ENCODE data around the gene FILIP1. TPM values are rescaled to one million over a fixed set of nuclear protein-coding genes. Genes with fewer than 3 reads are reported as not detected.

Gene FILIP1
- total and polyA plus RNA-seq, 2 of the 4 experiments (the other 2 are of a cell fraction) = under 0.01 to 0.03 TPM

- H3K9me3 ChIP-seq (ENCODE audit: control insufficient read depth, insufficient read depth, low read length) = no peaks in the 10 kb centered on the region
- H3K18ac ChIP-seq (ENCODE audit: low read depth, low read length) = no peak overlapping the region
- H3K4me1 ChIP-seq (ENCODE audit: control insufficient read depth, insufficient read depth, low read length) = no peaks in the 10 kb centered on the region
- H2AK9ac ChIP-seq (replicated peaks; ENCODE audit: low read depth, low read length, poor library complexity) = no peak overlapping the region
- peaks cover 1% of the 10 kb centered on the region; the same call in 1 of the 2 replicates for H3K27me3 ChIP-seq (ENCODE audit: control insufficient read depth, insufficient read depth, low read length)
- H3K4me2 ChIP-seq (ENCODE audit: low read depth, low read length) = no peak overlapping the region
- in situ Hi-C loops (cut with MboI; ENCODE audit: low sequenced_read_pairs) = no loop called here
- no peak overlapping the region for H3K27ac ChIP-seq (ENCODE audit: insufficient read depth, low read length)
- H4K8ac ChIP-seq (ENCODE audit: low read depth in 2 of 2, low read length in 2 of 2) = no peak overlapping the region
- H2AK5ac ChIP-seq (ENCODE audit: low read depth, low read length) = no peak overlapping the region
- no peak overlapping the region for H2BK15ac ChIP-seq (ENCODE audit: low read depth, low read length)
- no peak overlapping the region for H3K56ac ChIP-seq (ENCODE audit: extremely low read depth, insufficient read depth, low read length)
- no peak overlapping the region for H2BK5ac ChIP-seq (ENCODE audit: low read depth, low read length, poor library complexity, severe bottlenecking)
- POLR2A ChIA-PET (ENCODE audit: unreplicated experiment) = no interaction called here
- no TSS peak for BruUV-seq (replicated peaks)
- dilution Hi-C loops (cut with HindIII; ENCODE audit: low sequenced_read_pairs, unreplicated experiment) = no loop called here
- H3K9ac ChIP-seq (ENCODE audit: low read depth, low read length) = no peak overlapping the region
- no peak for ATAC-seq (ENCODE audit: low read depth)
- CTCF ChIA-PET = interaction anchor here (0.6 to 0.9 kb wide), 3 partner anchors 11 to 157 kb away, joined by 3 to 4 read pairs (median 3); no protein-coding TSS in a partner anchor
- H3K9me1 ChIP-seq (ENCODE audit: insufficient read depth, low read length) = 0 out of 2 replicates have a peak, but pooled peaks cover 4% of the 10 kb centered on the region
- H3K4ac ChIP-seq (ENCODE audit: low read depth, low read length) = no peak overlapping the region
- no CpG with 5 or more reads among the region's 2 CpGs for WGBS, 2 experiments (ENCODE audit: extremely low coverage in 2 of 2, insufficient read length in 1 of 2)
- H3K36me3 ChIP-seq (ENCODE audit: control insufficient read depth, insufficient read depth, low read length) = no peaks in the 10 kb centered on the region
- no peak overlapping the region for H3K23ac ChIP-seq (ENCODE audit: low read depth, low read length)
- no peak overlapping the region for H4K91ac ChIP-seq (ENCODE audit: insufficient read depth, low read depth, low read length)
- no peak overlapping the region for H4K5ac ChIP-seq (ENCODE audit: low read depth, low read length)
- H3K79me1 ChIP-seq (ENCODE audit: low read depth in 1 of 2, low read length in 2 of 2) = no peaks in the 10 kb centered on the region
- H2AFZ ChIP-seq (replicated peaks; ENCODE audit: low read length, poor library complexity) = no peak overlapping the region
- H2BK120ac ChIP-seq (ENCODE audit: low read depth, low read length) = no peak overlapping the region
- no peak overlapping the region for H3K4me3 ChIP-seq (ENCODE audit: insufficient read depth, low read depth, low read length)
- no peak overlapping the region for H3K14ac ChIP-seq (replicated peaks; ENCODE audit: low read depth, low read length)
- DNase-seq = no peak
- intact Hi-C loops (cut with micrococcal nuclease) = no loop called here
- H4K20me1 ChIP-seq (ENCODE audit: insufficient read depth, low read length) = no peaks in the 10 kb centered on the region
- TF ChIP-seq, protein P1, sequence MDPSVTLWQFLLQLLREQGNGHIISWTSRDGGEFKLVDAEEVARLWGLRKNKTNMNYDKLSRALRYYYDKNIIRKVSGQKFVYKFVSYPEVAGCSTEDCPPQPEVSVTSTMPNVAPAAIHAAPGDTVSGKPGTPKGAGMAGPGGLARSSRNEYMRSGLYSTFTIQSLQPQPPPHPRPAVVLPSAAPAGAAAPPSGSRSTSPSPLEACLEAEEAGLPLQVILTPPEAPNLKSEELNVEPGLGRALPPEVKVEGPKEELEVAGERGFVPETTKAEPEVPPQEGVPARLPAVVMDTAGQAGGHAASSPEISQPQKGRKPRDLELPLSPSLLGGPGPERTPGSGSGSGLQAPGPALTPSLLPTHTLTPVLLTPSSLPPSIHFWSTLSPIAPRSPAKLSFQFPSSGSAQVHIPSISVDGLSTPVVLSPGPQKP (IDR thresholded peaks at IDR 0.05; ENCODE audit: borderline replicate concordance, low read depth, low read length) = no peak
- no peak for TF ChIP-seq MAZ (IDR thresholded peaks at IDR 0.05; ENCODE audit: borderline replicate concordance, low read depth, low read length)
- TF ChIP-seq, protein P2, sequence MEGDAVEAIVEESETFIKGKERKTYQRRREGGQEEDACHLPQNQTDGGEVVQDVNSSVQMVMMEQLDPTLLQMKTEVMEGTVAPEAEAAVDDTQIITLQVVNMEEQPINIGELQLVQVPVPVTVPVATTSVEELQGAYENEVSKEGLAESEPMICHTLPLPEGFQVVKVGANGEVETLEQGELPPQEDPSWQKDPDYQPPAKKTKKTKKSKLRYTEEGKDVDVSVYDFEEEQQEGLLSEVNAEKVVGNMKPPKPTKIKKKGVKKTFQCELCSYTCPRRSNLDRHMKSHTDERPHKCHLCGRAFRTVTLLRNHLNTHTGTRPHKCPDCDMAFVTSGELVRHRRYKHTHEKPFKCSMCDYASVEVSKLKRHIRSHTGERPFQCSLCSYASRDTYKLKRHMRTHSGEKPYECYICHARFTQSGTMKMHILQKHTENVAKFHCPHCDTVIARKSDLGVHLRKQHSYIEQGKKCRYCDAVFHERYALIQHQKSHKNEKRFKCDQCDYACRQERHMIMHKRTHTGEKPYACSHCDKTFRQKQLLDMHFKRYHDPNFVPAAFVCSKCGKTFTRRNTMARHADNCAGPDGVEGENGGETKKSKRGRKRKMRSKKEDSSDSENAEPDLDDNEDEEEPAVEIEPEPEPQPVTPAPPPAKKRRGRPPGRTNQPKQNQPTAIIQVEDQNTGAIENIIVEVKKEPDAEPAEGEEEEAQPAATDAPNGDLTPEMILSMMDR (conservative IDR thresholded peaks at IDR 0.05; ENCODE audit: low read depth, low read length) = no peak
- no peak for TF ChIP-seq FOS (IDR thresholded peaks at IDR 0.05; ENCODE audit: low read depth, low read length)
- no peak for TF ChIP-seq POLR2A (IDR thresholded peaks at IDR 0.05; ENCODE audit: low read depth, low read length)
- no peak for TF ChIP-seq MXI1 (IDR thresholded peaks at IDR 0.05; ENCODE audit: borderline replicate concordance, low read depth, low read length)
- TF ChIP-seq SMC3 (IDR thresholded peaks at IDR 0.05; ENCODE audit: low read depth, low read length) = no peak
- TF ChIP-seq CHD1 (IDR thresholded peaks at IDR 0.05; ENCODE audit: low read depth, low read length) = no peak
- no peak for TF ChIP-seq RAD21 (IDR thresholded peaks at IDR 0.05; ENCODE audit: low read length)
- TF ChIP-seq USF2 (IDR thresholded peaks at IDR 0.05; ENCODE audit: low read depth, low read length) = no peak
- TF ChIP-seq BHLHE40 (IDR thresholded peaks at IDR 0.05; ENCODE audit: low read depth, low read length) = no peak
- H2BK20ac ChIP-seq (ENCODE audit: low read depth, low read length) = no peak overlapping the region
Measured at GRCh38 chr6:75370011-75370410, 123.6 kb downstream of the FILIP1 start.

Data from IMR-90 (cell line).